ENCODE data around the gene ZNF865.

GRCh38 chr19:55621205-55621672 lies 15.8 kb downstream of the ZNF865 start:
- TF ChIP-seq CTCF (IDR thresholded peaks at IDR 0.05; ENCODE audit: insufficient read depth, low read depth, low read length) (no peak), EZH2 (IDR thresholded peaks at IDR 0.05; ENCODE audit: insufficient read depth, low read length) (no peak)
